SK-N-SH treated with all-trans-retinoic acid at 6 μM for 48 hours (cell line): ENCODE measurements around the gene TTC32.

Experiments
- GLIS3 ChIP-seq: fragments of 250-450 bp; sonication (Bioruptor Pico); IDR thresholded peaks from 2 replicates; pipeline ENCODE4 v1.5.0; 2020; ENCODE audit warnings: mild to moderate bottlenecking, moderate library complexity
- ZFP3 ChIP-seq: fragments of 250-450 bp; sonication (Bioruptor Pico); IDR thresholded peaks from 2 replicates; pipeline ENCODE4 v1.5.0; 2020; ENCODE audit warnings: mild to moderate bottlenecking, moderate library complexity
- ZNF565 ChIP-seq: fragments of 450-650 bp; formaldehyde crosslinking; conservative IDR thresholded peaks from 2 replicates; pipeline ENCODE4 v1.5.0; 2020; ENCODE audit warnings: low read depth, mild to moderate bottlenecking, moderate library complexity

DNA sequence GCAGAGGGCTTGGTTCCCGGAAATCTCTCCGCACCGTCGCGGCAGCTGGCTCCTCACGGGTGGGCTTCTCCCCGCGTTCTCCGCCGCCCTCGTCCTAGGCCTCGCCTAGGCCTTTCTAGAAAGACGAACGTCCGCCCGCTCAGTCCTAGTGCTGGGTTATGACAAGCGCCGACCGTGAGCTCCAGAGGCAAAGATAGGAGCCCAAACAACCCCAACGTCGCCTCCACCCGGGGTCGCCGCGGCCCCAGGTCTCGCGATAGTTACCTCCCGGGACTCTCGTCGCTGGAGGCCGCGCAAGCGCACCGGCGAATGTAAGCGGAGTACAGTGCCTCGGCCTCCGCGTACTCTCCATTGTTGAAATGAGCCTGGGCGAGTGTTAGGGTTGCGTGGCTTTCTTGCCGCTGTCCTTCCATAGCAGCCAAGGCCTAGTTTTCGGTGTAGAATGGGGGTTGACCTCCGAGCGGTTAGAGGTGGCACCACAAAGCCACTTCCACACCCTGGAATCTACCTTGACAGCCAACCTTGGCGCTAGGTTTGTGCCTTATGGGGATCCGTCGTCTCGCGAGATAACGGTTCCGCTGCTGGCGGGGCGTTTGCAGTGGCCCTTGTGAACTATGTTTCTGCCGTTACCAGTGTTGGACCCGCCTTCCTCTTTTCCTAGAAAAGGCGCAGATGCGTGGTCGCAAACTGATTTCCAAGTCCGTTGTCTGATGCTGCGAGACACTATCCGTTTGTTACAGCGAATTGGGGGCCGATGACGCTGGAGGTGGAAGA is at the start of gene TTC32:
- TF ChIP-seq GLIS3 (CRISPR knock-in tag) (no peak; the same call in 1 of the 2 replicates), ZNF565 (0 out of 2 replicates have a peak, but pooled peaks have one; percentile 19), ZFP3 (CRISPR knock-in tag) (peak; percentile 90)
